Esophagus muscularis mucosa (tissue), 4 donors: Measurements from ENCODE around the gene TMEM108.

Source experiments
- EP300 ChIP-seq: sonication (generic); formaldehyde crosslinking; IDR thresholded peaks from one replicate; pipeline ENCODE4 v1.6.1; 2017; ENCODE audit warnings: antibody characterized with exemption
- POLR2A ChIP-seq: fragments of 450-650 bp; IDR thresholded peaks from one replicate; pipeline ENCODE4 v1.6.1; 2017; ENCODE audit warnings: antibody characterized with exemption, moderate library complexity, mild to moderate bottlenecking, low read depth
- TF ChIP-seq, protein P1 (sequence below), 3 experiments: fragments of 200-600 bp in 2 of 3; fragments of 450-650 bp in 1 of 3; sonication (generic) in 2 of 3; IDR thresholded peaks; one replicate each; pipeline ENCODE4 v1.5.1; 2017 to 2019; ENCODE audit warnings: antibody characterized with exemption in 3 of 3, mild to moderate bottlenecking in 2 of 3, moderate library complexity in 1 of 3

DNA sequence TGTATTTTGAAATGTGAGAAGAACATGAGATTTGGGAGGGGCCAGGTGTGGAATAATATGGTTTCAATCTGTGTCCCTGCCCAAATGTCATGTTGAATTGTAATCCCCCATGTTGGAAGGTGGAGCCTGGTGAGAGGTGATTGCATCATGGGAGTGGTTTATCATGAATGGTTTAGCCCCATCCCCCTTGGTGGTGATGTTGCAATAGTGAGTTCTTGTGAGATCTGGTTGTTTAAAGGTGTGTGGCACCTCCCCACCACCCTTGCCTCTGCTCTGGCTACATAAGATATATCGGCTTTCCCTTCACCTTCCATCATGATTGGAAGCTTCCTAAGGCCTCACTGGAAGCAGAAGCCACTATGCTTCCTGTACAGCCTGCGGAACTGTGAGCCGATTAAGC, 23.9 kb upstream of the TMEM108 start:
- no peak for TF ChIP-seq POLR2A
- no peak for TF ChIP-seq EP300
- TF ChIP-seq, protein P1, sequence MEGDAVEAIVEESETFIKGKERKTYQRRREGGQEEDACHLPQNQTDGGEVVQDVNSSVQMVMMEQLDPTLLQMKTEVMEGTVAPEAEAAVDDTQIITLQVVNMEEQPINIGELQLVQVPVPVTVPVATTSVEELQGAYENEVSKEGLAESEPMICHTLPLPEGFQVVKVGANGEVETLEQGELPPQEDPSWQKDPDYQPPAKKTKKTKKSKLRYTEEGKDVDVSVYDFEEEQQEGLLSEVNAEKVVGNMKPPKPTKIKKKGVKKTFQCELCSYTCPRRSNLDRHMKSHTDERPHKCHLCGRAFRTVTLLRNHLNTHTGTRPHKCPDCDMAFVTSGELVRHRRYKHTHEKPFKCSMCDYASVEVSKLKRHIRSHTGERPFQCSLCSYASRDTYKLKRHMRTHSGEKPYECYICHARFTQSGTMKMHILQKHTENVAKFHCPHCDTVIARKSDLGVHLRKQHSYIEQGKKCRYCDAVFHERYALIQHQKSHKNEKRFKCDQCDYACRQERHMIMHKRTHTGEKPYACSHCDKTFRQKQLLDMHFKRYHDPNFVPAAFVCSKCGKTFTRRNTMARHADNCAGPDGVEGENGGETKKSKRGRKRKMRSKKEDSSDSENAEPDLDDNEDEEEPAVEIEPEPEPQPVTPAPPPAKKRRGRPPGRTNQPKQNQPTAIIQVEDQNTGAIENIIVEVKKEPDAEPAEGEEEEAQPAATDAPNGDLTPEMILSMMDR (IDR thresholded peaks at IDR 0.05): no peak
